ENCODE data around the gene ATPAF2. TPM values are rescaled to one million over a fixed set of nuclear protein-coding genes. Genes with fewer than 3 reads are reported as not detected.

The ATPAF2 gene
- total RNA-seq, 1 donor from 2014 or later: 34.7 TPM

DNA sequence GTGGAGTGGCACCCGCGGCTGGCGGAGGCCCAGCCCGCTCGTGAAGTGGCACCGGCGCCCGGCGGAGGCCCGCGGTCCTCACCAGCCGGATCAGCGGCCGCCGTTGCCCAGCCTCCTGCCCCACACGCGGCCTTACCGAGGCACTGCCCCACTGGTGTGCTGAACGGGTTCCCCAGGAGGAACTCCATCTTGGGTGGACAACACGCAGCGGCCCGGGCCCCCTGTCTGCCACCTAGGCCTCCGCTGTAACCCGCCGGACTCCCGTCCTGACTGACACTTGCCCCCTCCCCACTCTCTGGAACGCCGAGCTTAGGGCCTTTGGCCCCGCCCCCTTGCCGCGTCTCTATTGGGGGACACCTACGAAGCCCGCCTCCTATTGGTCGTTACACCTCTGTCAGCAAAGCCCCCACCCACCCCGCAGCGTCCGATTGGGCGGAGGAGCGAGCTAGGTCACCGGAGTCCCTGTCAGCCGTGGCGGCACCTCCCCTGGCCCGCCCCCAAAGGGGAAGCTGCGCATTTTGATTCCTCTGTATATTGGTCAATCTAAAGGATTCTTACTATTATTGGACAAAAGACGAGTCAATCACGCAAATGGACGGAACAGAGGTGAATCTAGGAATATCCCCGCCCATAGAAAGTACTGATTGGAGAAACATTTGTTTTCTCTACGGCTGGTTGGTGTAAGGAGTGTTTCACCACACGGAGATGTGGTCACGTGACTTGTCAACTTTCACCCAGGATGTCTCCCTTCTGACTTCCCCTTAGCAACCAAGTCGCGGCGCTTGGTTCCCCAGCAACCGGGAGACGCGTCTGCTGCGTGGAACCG lies 66.6 kb downstream of the ATPAF2 start, which contains the start of the genes DRC3 and TOM1L2:
Gene DRC3, plus strand, starts transcription at position 737 of the 826 bp plus-strand sequence. CDS start 4,737 bp downstream, outside the sequence.
Gene TOM1L2, minus strand, starts transcription at position 275 of the 826 bp plus-strand sequence. Its CDS starts 87 bp downstream, at position 188.
- Mint-ChIP-seq H3K4me3 (ENCODE audit: unreplicated experiment) (peak within 1 kb of the TSS; percentile 92), H3K27me3 (ENCODE audit: unreplicated experiment) (peaks cover 11% of the 10 kb centered on the region), H3K4me1 (ENCODE audit: low read depth, unreplicated experiment) (peaks cover 6% of the 10 kb centered on the region), H3K27ac (ENCODE audit: unreplicated experiment) (no peak within 1 kb of the TSS), H3K9me3 (ENCODE audit: unreplicated experiment) (no peaks in the 10 kb centered on the region), H3K36me3 (ENCODE audit: unreplicated experiment) (no peaks in the 10 kb centered on the region)
- TF ChIP-seq, protein P1, sequence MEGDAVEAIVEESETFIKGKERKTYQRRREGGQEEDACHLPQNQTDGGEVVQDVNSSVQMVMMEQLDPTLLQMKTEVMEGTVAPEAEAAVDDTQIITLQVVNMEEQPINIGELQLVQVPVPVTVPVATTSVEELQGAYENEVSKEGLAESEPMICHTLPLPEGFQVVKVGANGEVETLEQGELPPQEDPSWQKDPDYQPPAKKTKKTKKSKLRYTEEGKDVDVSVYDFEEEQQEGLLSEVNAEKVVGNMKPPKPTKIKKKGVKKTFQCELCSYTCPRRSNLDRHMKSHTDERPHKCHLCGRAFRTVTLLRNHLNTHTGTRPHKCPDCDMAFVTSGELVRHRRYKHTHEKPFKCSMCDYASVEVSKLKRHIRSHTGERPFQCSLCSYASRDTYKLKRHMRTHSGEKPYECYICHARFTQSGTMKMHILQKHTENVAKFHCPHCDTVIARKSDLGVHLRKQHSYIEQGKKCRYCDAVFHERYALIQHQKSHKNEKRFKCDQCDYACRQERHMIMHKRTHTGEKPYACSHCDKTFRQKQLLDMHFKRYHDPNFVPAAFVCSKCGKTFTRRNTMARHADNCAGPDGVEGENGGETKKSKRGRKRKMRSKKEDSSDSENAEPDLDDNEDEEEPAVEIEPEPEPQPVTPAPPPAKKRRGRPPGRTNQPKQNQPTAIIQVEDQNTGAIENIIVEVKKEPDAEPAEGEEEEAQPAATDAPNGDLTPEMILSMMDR (IDR thresholded peaks at IDR 0.05; ENCODE audit: partially characterized antibody, unreplicated experiment): peak; percentile 22
- DNase-seq: peak; percentile 100

DNA sequence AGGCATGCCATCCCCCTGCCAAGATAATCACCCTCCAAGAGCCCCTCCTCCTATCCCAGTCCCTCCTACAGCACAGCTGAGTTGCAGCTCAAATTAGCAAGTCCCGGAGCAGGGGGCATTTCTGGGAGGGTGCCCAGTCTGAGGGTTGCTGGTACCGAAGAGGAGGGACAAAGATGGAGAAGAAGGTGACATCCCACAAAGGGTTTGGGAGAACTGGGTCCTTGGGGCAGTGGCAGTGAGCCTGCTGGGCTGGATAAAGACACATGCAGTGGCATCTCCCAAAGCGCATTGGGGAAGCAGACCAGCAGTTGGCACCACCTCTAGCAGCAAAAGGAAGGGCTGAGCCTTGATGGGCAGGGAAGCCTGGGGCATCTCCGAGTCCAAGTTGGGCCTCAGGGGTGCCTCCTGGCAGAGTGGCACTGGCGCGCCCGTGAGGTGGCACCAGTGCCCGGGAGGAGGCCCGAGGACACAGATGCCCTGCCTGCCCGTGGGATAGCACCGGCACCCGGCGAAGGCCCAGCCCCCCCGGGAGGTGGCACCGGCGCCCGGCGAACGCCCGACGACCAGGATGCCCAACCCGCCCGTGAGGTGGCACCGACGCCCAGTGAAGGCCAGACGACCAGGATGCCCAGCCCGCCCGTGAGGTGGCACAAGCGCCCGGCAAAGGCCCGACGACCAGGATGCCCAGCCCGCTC lies 67.4 kb downstream of the ATPAF2 start:
- Mint-ChIP-seq H3K4me1 (ENCODE audit: low read depth, unreplicated experiment) (peaks cover 2% of the 10 kb centered on the region), H3K27ac (ENCODE audit: unreplicated experiment) (no peak overlapping the region), H3K36me3 (ENCODE audit: unreplicated experiment) (no peaks in the 10 kb centered on the region), H3K4me3 (ENCODE audit: unreplicated experiment) (peak overlapping the region; percentile 75), H3K9me3 (ENCODE audit: unreplicated experiment) (no peaks in the 10 kb centered on the region), H3K27me3 (ENCODE audit: unreplicated experiment) (peaks cover 11% of the 10 kb centered on the region)
- DNase-seq: no peak
- TF ChIP-seq, protein P1 (IDR thresholded peaks at IDR 0.05; ENCODE audit: partially characterized antibody, unreplicated experiment): no peak

DNA sequence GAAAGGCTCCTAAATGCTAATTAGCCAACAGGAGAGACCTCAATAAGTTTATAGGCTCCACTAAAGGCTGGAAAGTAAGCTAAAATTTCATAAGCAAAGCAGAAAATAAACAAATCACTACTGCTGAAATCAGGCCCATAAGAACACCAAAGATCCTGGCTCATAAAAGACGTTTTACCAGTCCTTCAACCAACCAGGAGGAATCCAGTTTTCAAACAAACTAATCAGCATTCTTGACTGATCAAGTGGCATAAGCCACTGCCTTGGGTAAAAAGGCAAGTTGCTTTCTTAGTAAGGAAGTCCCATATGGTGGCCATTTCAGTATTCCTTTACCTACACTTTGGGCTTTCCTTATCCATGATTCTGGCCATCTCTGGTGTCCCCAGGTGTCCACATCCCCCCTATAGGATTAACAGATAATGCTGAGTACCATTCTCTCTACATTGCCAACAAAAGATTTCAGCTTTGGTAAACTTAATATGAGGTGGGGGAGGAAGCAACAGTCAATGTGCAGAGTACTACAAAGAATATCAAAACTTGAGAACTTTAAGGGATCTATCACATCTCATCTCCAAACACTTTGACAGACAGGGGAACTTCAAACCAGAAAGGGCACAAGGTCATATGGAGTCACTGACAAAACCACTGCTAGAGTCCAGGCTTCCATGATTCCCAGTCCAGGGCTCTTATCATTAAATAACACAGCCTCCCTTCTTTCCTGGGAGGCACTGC lies 68.1 kb downstream of the ATPAF2 start:
- Mint-ChIP-seq H3K4me1 (ENCODE audit: low read depth, unreplicated experiment) (peaks cover 2% of the 10 kb centered on the region), H3K27me3 (ENCODE audit: unreplicated experiment) (peaks cover 10% of the 10 kb centered on the region), H3K27ac (ENCODE audit: unreplicated experiment) (peak overlapping the region; percentile 59), H3K9me3 (ENCODE audit: unreplicated experiment) (no peaks in the 10 kb centered on the region), H3K4me3 (ENCODE audit: unreplicated experiment) (peak overlapping the region; percentile 75), H3K36me3 (ENCODE audit: unreplicated experiment) (no peaks in the 10 kb centered on the region)
- DNase-seq: no peak
- TF ChIP-seq, protein P1 (IDR thresholded peaks at IDR 0.05; ENCODE audit: partially characterized antibody, unreplicated experiment): no peak

Other genes with a start within 250 kb of the ATPAF2 start
- 365 TPM for gene SREBF1, start 202.2 kb downstream of the ATPAF2 start, total RNA-seq (ENCODE audit: unreplicated experiment)
- gene TOM1L2, start 66.8 kb downstream of the ATPAF2 start, total RNA-seq (ENCODE audit: unreplicated experiment): 62.8 TPM
- 0.29 TPM for gene DRC3, start 66.3 kb downstream of the ATPAF2 start, total RNA-seq (ENCODE audit: unreplicated experiment)
- gene GID4, start 240 bp upstream of the ATPAF2 start, total RNA-seq (ENCODE audit: unreplicated experiment): 8.2 TPM
- gene DRG2, start 48.8 kb upstream of the ATPAF2 start, total RNA-seq (ENCODE audit: unreplicated experiment): 37.1 TPM
- 4.0 TPM for gene MYO15A, start 69.6 kb upstream of the ATPAF2 start, total RNA-seq (ENCODE audit: unreplicated experiment)
- gene ALKBH5, start 144.7 kb upstream of the ATPAF2 start, total RNA-seq (ENCODE audit: unreplicated experiment): 62.7 TPM
- 84.6 TPM for gene LLGL1, start 186.5 kb upstream of the ATPAF2 start, total RNA-seq (ENCODE audit: unreplicated experiment)
- 203 TPM for gene FLII, start 219.6 kb upstream of the ATPAF2 start, total RNA-seq (ENCODE audit: unreplicated experiment)
- gene MIEF2, start 221.5 kb upstream of the ATPAF2 start, total RNA-seq (ENCODE audit: unreplicated experiment): 7.4 TPM